Measurements from ENCODE around the gene FAM216A. TPM values are rescaled to one million over a fixed set of nuclear protein-coding genes. Genes with fewer than 3 reads are reported as not detected.

FAM216A gene
- total and polyA plus RNA-seq, 9 of the 15 experiments (the other 6 are each of a cell fraction or from before 2014, with no cell fraction given) = 17.2 to 96.9 (median 48.5) TPM

DNA sequence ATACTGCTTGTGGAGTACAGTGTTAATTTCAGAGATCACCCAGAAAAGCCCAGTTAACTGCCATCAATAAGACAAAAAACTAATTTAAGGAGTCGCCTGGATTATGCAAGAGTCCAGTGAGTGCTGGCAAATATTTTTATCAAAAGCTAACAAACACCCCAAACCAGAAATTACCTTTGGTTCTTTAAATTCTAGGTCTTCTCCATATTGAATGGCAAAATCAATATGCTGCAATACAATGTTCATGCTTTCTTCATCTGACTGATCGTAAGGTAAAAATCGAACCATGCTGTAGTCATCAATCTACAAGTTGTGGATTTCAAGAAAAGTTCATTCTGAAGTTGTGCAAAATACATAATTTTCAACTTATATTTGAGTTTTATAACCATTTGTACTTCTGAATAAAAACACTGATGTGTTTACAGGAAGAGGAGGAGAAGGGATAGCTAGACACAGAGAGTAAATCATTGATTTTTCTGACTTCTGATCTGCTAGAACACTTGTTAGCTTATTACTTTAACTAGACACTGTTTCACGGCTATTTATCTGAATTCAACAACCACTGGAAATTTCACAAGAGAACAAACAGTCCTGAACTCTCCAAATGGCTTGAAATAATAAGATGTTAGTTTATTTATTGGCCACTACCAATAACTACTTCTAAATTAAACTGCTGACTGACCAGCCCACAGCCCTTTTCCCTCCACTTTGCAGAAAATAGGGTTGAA, 14.9 kb upstream of the FAM216A start:
- intact Hi-C loops (cut with micrococcal nuclease) (loop anchor here (5.0 kb wide), 2 partner anchors 374 to 434 kb away; no protein-coding TSS in a partner anchor), in situ Hi-C loops (cut with MboI) (loop anchor here (5.0 kb wide), 1 partner anchor 374 kb away; no protein-coding TSS in a partner anchor)
- ATAC-seq = no peak
- ChIA-PET CTCF (ENCODE audit: low intra/inter-chr PET ratio) (interaction anchor here (0.6 kb wide), 1 partner anchor 151 kb away, joined by 4 read pairs; no protein-coding TSS in a partner anchor), POLR2A (no interaction called here)
- Histone ChIP-seq H3K79me2 (ENCODE audit: control insufficient read depth, insufficient read depth, low read length) (peaks cover 14% of the 10 kb centered on the region), H3K36me3 (ENCODE audit: control insufficient read depth, insufficient read depth, low read length) (peaks cover 70% of the 10 kb centered on the region), H2AFZ (ENCODE audit: low read depth, low read length) (no peak overlapping the region), H4K20me1 (replicated peaks; ENCODE audit: control insufficient read depth, insufficient read depth, low read length) (no peaks in the 10 kb centered on the region), H3K9ac (ENCODE audit: insufficient read depth in 1 of 2, low read depth in 2 of 2, low read length in 2 of 2) (no peak overlapping the region), H3K4me1 (replicated peaks in 1 of 2; ENCODE audit: control insufficient read depth in 2 of 2, insufficient read depth in 2 of 2, low read length in 2 of 2) (peaks cover 9 to 19% of the 10 kb centered on the region in 2 experiments; a peak in 4 of 5 replicates), H3K4me2 (ENCODE audit: insufficient read depth, low read length) (no peak overlapping the region), H3K9me3 (replicated peaks; ENCODE audit: control insufficient read depth, insufficient read depth, low read depth, low read length) (no peaks in the 10 kb centered on the region), H3K27me3 (ENCODE audit: control insufficient read depth in 2 of 2, insufficient read depth in 2 of 2, low read length in 2 of 2) (no peaks in the 10 kb centered on the region), H3K27ac (ENCODE audit: extremely low read depth, low read depth, low read length) (no peak overlapping the region), H3K4me3 (no peak overlapping the region), H3K9me1 (ENCODE audit: control insufficient read depth, insufficient read depth, low read length) (no peaks in the 10 kb centered on the region)
- no peak for DNase-seq (ENCODE audit: extremely low read depth in 1 of 4, low spot score in 3 of 4)
- WGBS (ENCODE audit: insufficient coverage, low coverage, missing lambda C conversion rate) = 86% methylated on average over 4 of the region's 4 CpGs
- no TSS peak for BruUV-seq (replicated peaks)
- no peak for FAIRE-seq
- TF ChIP-seq HEY1 (CRISPR knock-in tag; IDR thresholded peaks at IDR 0.05; ENCODE audit: borderline replicate concordance) (no peak), DMBX1 (CRISPR knock-in tag; IDR thresholded peaks at IDR 0.05; ENCODE audit: borderline replicate concordance) (no peak), KDM2B (CRISPR knock-in tag; IDR thresholded peaks at IDR 0.05) (no peak), FOXA1 (IDR thresholded peaks at IDR 0.05; ENCODE audit: borderline replicate concordance) (no peak), THRA (IDR thresholded peaks at IDR 0.05) (no peak), KLF6 (CRISPR knock-in tag; IDR thresholded peaks at IDR 0.05; ENCODE audit: borderline replicate concordance) (no peak), ZNF717 (CRISPR knock-in tag; IDR thresholded peaks at IDR 0.05) (no peak), NFRKB (IDR thresholded peaks at IDR 0.05; ENCODE audit: low read depth) (no peak), HNRNPK (IDR thresholded peaks at IDR 0.05; ENCODE audit: low read depth, low read length, poor library complexity, severe bottlenecking) (no peak), GTF3C2 (IDR thresholded peaks at IDR 0.05; ENCODE audit: borderline replicate concordance, extremely low read depth, insufficient read length) (no peak), TAF9B (IDR thresholded peaks at IDR 0.05; ENCODE audit: partially characterized antibody) (no peak), ZFP91 (CRISPR knock-in tag; IDR thresholded peaks at IDR 0.05) (no peak), PRMT5 (CRISPR knock-in tag; IDR thresholded peaks at IDR 0.05) (no peak), CBFB (CRISPR knock-in tag; IDR thresholded peaks at IDR 0.05) (no peak)

All from K562 (cell line).